ENCODE data around the gene TRIM54.
A peak's percentile ranks its signal among the peaks of the same experiment; 100 is the strongest.

The TRIM54 gene

DNA sequence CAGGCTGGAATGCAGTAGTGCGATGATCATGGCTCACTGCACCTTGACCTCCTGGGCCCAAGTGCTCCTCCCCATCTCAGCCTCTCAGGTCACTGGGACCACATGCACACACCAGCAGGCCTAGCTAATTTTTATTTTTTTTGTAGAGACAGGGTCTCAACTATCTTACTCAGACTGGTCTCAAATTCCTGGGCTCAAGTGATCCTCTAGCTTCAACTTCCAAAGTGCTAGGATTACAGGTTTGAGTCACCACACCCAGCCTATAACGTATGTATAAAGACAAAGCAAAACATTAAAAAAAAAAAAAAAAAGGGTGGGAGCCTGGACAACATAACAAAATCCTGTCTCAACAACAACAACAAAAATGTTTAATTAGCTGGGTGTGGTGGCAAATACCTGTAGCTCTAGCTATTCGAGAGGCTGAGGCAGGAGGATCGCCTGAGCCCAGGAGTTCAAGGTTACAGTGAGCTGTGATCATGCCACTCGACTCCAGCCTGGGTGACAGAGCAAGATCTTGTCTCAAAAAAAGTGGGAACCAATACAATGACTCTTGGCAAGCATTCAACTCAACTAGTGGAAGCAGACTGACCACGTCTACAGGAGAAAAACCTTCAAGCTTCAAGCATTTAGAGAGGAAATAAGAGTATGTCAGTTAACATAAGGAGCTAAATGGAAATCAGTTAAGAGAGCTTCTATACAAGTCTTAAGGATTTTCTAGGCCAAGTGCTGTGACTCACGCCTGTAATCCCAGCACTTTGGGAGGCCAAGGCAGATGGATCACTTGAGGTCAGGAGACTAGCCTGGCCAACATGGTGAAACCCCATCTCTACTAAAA lies 71.8 kb downstream of the TRIM54 start:
- H3K4me3 ChIP-seq (ENCODE audit: low read length), result no peak overlapping the region
- TF ChIP-seq, protein P1, sequence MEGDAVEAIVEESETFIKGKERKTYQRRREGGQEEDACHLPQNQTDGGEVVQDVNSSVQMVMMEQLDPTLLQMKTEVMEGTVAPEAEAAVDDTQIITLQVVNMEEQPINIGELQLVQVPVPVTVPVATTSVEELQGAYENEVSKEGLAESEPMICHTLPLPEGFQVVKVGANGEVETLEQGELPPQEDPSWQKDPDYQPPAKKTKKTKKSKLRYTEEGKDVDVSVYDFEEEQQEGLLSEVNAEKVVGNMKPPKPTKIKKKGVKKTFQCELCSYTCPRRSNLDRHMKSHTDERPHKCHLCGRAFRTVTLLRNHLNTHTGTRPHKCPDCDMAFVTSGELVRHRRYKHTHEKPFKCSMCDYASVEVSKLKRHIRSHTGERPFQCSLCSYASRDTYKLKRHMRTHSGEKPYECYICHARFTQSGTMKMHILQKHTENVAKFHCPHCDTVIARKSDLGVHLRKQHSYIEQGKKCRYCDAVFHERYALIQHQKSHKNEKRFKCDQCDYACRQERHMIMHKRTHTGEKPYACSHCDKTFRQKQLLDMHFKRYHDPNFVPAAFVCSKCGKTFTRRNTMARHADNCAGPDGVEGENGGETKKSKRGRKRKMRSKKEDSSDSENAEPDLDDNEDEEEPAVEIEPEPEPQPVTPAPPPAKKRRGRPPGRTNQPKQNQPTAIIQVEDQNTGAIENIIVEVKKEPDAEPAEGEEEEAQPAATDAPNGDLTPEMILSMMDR (conservative IDR thresholded peaks at IDR 0.05; ENCODE audit: low read length), result no peak
- peak; percentile 20 for DNase-seq (ENCODE audit: low read depth)

DNA sequence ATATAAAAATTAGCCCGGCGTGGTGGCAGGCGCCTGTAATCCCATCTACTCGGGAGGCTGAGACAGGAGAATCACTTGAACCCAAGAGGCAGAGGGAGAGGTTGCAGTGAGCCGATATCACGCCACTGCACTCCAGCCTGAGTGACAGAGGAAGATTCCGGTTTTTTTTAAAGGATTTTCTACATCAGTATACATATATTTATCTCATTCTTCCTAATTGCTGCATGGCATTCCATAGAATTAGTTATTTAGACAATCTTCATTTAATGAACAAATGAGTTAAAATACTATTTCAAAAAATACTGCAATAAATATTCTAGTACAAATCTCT lies 72.3 kb downstream of the TRIM54 start:
- no peak overlapping the region for H3K4me3 ChIP-seq (ENCODE audit: low read length)
- DNase-seq (ENCODE audit: low read depth), result no peak
- TF ChIP-seq, protein P1 (conservative IDR thresholded peaks at IDR 0.05; ENCODE audit: low read length), result no peak

DNA sequence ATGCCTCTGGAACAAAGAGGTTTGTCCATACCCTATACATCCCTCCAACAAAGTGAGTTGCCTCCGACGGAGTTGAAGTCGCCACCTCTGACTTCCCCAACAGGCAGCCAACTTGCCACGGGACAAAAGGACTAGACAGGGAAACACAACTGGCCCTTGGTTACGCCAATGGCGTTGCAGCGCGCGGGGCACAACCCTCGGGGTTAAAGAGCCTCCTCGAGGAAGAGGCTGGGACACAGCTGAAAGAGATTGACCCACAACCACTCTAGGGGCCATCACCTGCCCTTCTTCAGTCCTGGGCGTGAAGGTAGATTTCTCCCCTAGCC lies 73.8 kb downstream of the TRIM54 start:
- TF ChIP-seq, protein P1 (conservative IDR thresholded peaks at IDR 0.05; ENCODE audit: low read length), result no peak
- peak overlapping the region; percentile 97 for H3K4me3 ChIP-seq (ENCODE audit: low read length)
- peak; percentile 42 for DNase-seq (ENCODE audit: low read depth)

DNA sequence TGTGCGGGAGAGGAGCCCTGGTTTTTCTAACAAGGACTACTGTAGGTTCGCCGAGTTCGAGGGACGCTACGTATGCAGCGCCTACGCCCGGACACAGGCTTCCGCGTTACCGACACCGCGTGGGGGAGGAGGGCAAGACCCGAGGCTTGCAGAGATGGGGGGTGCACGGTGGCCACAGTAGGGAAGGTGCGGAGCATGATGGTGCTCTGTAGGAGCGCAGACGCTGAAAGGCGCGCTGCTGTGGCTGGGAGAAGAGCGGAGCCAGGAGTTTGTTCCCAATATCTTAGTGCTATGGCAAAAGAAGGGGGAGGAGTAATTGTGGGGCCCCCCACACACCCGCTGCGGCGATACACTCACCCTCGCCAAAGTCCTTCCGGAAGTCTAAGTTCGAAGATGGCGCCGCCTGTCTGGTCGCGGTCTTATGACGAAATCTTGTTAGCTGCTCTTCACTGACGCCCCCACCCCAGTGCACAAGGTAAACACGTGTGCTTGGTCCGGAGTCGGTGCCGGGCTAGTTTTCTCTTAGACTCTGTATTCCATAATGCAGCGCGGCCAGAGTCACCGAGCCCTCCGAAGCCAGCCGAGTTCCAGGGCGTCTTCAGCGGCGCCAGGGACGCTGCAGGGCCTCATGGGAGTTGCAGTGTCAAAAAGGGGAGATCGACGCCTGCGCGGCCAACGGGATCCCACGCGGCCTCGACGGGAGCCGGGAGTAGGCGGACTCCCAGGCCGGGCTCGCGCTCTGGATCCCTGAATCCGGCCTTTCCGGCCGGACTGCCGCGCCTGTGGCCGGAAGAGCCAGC lies 74.4 kb downstream of the TRIM54 start, which contains the start of gene GTF3C2:
GTF3C2 (minus strand) TSS at position 383 of the 800 bp plus-strand sequence. CDS start 13,210 bp downstream, outside the sequence.
- H3K4me3 ChIP-seq (ENCODE audit: low read length), result peak within 1 kb of the TSS; percentile 97
- peak; percentile 96 for DNase-seq (ENCODE audit: low read depth)
- TF ChIP-seq, protein P1 (conservative IDR thresholded peaks at IDR 0.05; ENCODE audit: low read length), result no peak

Data from AG10803 (cell line).